ENCODE data around the gene EBP. TPM values are rescaled to one million over a fixed set of nuclear protein-coding genes. Genes with fewer than 3 reads are reported as not detected.

EBP gene
- total RNA-seq, 1 donor from 2014 or later = 55.2 TPM

GRCh38 chrX:48498374-48498809, 23.2 kb upstream of the EBP start:
- DNase-seq (ENCODE audit: extremely low spot score in 2 of 2) = no peak
- intact Hi-C loops (cut with DNase I) = no loop called here
- no peaks in the 10 kb centered on the region for H3K36me3 ChIP-seq
- TF ChIP-seq CTCF (IDR thresholded peaks at IDR 0.05) (no peak), POLR2A (IDR thresholded peaks at IDR 0.05) (no peak), POLR2AphosphoS5 (IDR thresholded peaks at IDR 0.05; ENCODE audit: insufficient read depth in 1 of 2, low read depth in 1 of 2) (no peak)
- no peak overlapping the region for H3K27ac ChIP-seq
- H3K9me3 ChIP-seq = no peaks in the 10 kb centered on the region
- H3K4me1 ChIP-seq = no peaks in the 10 kb centered on the region
- no peak overlapping the region for H3K4me3 ChIP-seq
- H3K27me3 ChIP-seq = no peaks in the 10 kb centered on the region

GRCh38 chrX:48504261-48504660, 17.3 kb upstream of the EBP start:
- Histone ChIP-seq H3K36me3 (no peaks in the 10 kb centered on the region), H3K4me1 (peaks cover 6% of the 10 kb centered on the region), H3K4me3 (no peak overlapping the region), H3K27me3 (no peaks in the 10 kb centered on the region), H3K9me3 (no peaks in the 10 kb centered on the region), H3K27ac (no peak overlapping the region)
- DNase-seq (ENCODE audit: extremely low spot score in 2 of 2) = no peak
- TF ChIP-seq POLR2A (IDR thresholded peaks at IDR 0.05) = no peak
- TF ChIP-seq POLR2AphosphoS5 (IDR thresholded peaks at IDR 0.05; ENCODE audit: insufficient read depth in 1 of 2, low read depth in 1 of 2) = no peak
- TF ChIP-seq CTCF (IDR thresholded peaks at IDR 0.05) = no peak
- intact Hi-C loops (cut with DNase I) = no loop called here

- Histone ChIP-seq H3K9me3 (no peaks in the 10 kb centered on the region), H3K36me3 (no peaks in the 10 kb centered on the region), H3K4me3 (no peak overlapping the region), H3K27ac (no peak overlapping the region), H3K27me3 (no peaks in the 10 kb centered on the region), H3K4me1 (peaks cover 6% of the 10 kb centered on the region)
- intact Hi-C loops (cut with DNase I) = no loop called here
- DNase-seq (ENCODE audit: extremely low spot score in 2 of 2) = no peak
- TF ChIP-seq CTCF (IDR thresholded peaks at IDR 0.05) (no peak), POLR2A (IDR thresholded peaks at IDR 0.05) (no peak), POLR2AphosphoS5 (IDR thresholded peaks at IDR 0.05; ENCODE audit: insufficient read depth in 1 of 2, low read depth in 1 of 2) (no peak)
Observed at GRCh38 chrX:48505481-48505880, 16.1 kb upstream of the EBP start.

- no peak overlapping the region for H3K4me3 ChIP-seq
- H3K36me3 ChIP-seq = no peaks in the 10 kb centered on the region
- H3K9me3 ChIP-seq = no peaks in the 10 kb centered on the region
- intact Hi-C loops (cut with DNase I) = no loop called here
- peaks cover 6% of the 10 kb centered on the region for H3K4me1 ChIP-seq
- TF ChIP-seq CTCF (IDR thresholded peaks at IDR 0.05) (no peak), POLR2A (IDR thresholded peaks at IDR 0.05) (no peak), POLR2AphosphoS5 (IDR thresholded peaks at IDR 0.05; ENCODE audit: insufficient read depth in 1 of 2, low read depth in 1 of 2) (no peak)
- DNase-seq (ENCODE audit: extremely low spot score in 2 of 2) = no peak
- no peak overlapping the region for H3K27ac ChIP-seq
- no peaks in the 10 kb centered on the region for H3K27me3 ChIP-seq
Observed at GRCh38 chrX:48507246-48507645, 14.4 kb upstream of the EBP start.

GRCh38 chrX:48508400-48509244, 13.0 kb upstream of the EBP start, which contains the start of gene PORCN:
Gene PORCN, plus strand, starts transcription at chrX:48508992. Its CDS starts 829 bp downstream, at chrX:48509821.
- intact Hi-C loops (cut with DNase I) = no loop called here
- Histone ChIP-seq H3K27me3 (no peaks in the 10 kb centered on the region), H3K4me3 (peak within 1 kb of the TSS; percentile 56 to 68), H3K27ac (peak within 1 kb of the TSS; percentile 66), H3K36me3 (no peaks in the 10 kb centered on the region), H3K9me3 (no peaks in the 10 kb centered on the region), H3K4me1 (peaks cover 6% of the 10 kb centered on the region)
- no peak for DNase-seq (ENCODE audit: extremely low spot score in 2 of 2)
- peak in 1 of 2 donors; percentile 6 for TF ChIP-seq POLR2A (IDR thresholded peaks at IDR 0.05)
- TF ChIP-seq CTCF (IDR thresholded peaks at IDR 0.05) = no peak
- peak in 1 of 2 donors; percentile 76 for TF ChIP-seq POLR2AphosphoS5 (IDR thresholded peaks at IDR 0.05; ENCODE audit: insufficient read depth in 1 of 2, low read depth in 1 of 2)
